HCT116 (cell line): ENCODE results near the gene MSMO1. TPM values are rescaled to one million over a fixed set of nuclear protein-coding genes. Genes with fewer than 3 reads are reported as not detected.
A peak's percentile ranks its signal among the peaks of the same experiment; 100 is the strongest.

ENCODE experiments used
- ATAC-seq: fragments of 200-7000 bp; cut with Tn5 transposase; 2 replicates; pipeline ENCODE4 v1.9.1; 2020; ENCODE audit warnings: mild to moderate bottlenecking, moderate library complexity
- BruUV-seq: library from RNA; stranded (reverse); fragments of 400-500 nt; replicated peaks from 2 replicates; lab custom pipeline; 2021; lab: Mats Ljungman, UMichigan
- CTCF ChIA-PET: fragments of 300-600 bp; sonication (Branson Sonifier 250); formaldehyde crosslinking; loops from one replicate; lab custom pipeline; 2021; ENCODE audit warnings: antibody characterized with exemption; lab: Charles Lee
- POLR2A ChIA-PET: fragments of 300-600, 350-600 bp; sonication (Branson Sonifier 250); formaldehyde crosslinking; loops from one replicate; lab custom pipeline; 2021; ENCODE audit warnings: antibody characterized with exemption; lab: Charles Lee
- RAD21 ChIA-PET, 2 experiments: fragments of 300-600 bp; sonication (Branson Sonifier 250); formaldehyde crosslinking; loops; one replicate each; lab custom pipeline; 2023; ENCODE audit warnings: low total read pairs in 2 of 2; ENCODE audit not compliant: uncharacterized antibody in 2 of 2, unreplicated experiment in 2 of 2, low non-redundant PET in 1 of 2; lab: Charles Lee
- DNase-seq: peaks from one replicate; pipeline ENCODE4 v3.0.0-alpha.2; 2010; ENCODE audit warnings: low read depth, low spot score
- H2AFZ ChIP-seq: fragments of 200-600 bp; shearing (Covaris generic), sonication (generic); 2 replicates; pipeline ENCODE4 v1.6.1; 2017; ENCODE audit warnings: low read depth, mixed run types, mixed read lengths, antibody characterized with exemption, low read length; ENCODE audit not compliant: poor library complexity, severe bottlenecking
- H3K27ac ChIP-seq: 2 replicates; pipeline ENCODE4 v1.5.1; 2012; ENCODE audit warnings: low read depth, low read length
- H3K27me3 ChIP-seq: fragments of 200-600 bp; sonication (generic); 2 replicates; pipeline ENCODE4 v1.6.1; 2016; ENCODE audit warnings: mixed run types, low read length, mixed read lengths; ENCODE audit not compliant: insufficient read depth
- H3K36me3 ChIP-seq, 2 experiments: fragments of 200-500 bp in 1 of 2; fragments of 200-600 bp in 1 of 2; sonication (Bioruptor generic) in 1 of 2; sonication (generic) in 1 of 2; 2 replicates each; pipeline versions ENCODE4 v1.5.1 to v1.6.1; 2014 to 2016; ENCODE audit warnings: low read length in 2 of 2, inconsistent platforms in 1 of 2, mixed read lengths in 1 of 2, mixed run types in 1 of 2; ENCODE audit not compliant: insufficient read depth in 2 of 2, control insufficient read depth in 1 of 2
- H3K4me1 ChIP-seq, 2 experiments: fragments of 200-600 bp in 1 of 2; sonication (generic) in 1 of 2; 2 replicates each; pipeline versions ENCODE4 v1.5.1 to v1.6.1; 2012 to 2017; ENCODE audit warnings: low read length in 2 of 2, inconsistent platforms in 1 of 2, mild to moderate bottlenecking in 1 of 2, mixed read lengths in 1 of 2, mixed run types in 1 of 2, moderate library complexity in 1 of 2; ENCODE audit not compliant: insufficient read depth in 2 of 2, control insufficient read depth in 1 of 2
- H3K4me2 ChIP-seq: fragments of 200-600 bp; sonication (generic); 2 replicates; pipeline ENCODE4 v1.6.1; 2017; ENCODE audit warnings: mixed run types, low read length, mixed read lengths
- H3K4me3 ChIP-seq, 2 experiments: fragments of 200-600 bp in 1 of 2; sonication (generic) in 1 of 2; replicated peaks in 1 of 2; 2 replicates each; pipeline ENCODE4 v1.5.1; 2011 to 2016; ENCODE audit warnings: low read length in 2 of 2, control low read depth in 1 of 2, low read depth in 1 of 2, mild to moderate bottlenecking in 1 of 2, mixed read lengths in 1 of 2, mixed run types in 1 of 2
- H3K79me2 ChIP-seq: fragments of 200-600 bp; sonication (generic); 2 replicates; pipeline ENCODE4 v1.6.1; 2017; ENCODE audit warnings: mild to moderate bottlenecking, mixed run types, low read length, moderate library complexity, mixed read lengths; ENCODE audit not compliant: insufficient read depth
- H3K9ac ChIP-seq: fragments of 200-600 bp; sonication (generic); 2 replicates; pipeline ENCODE4 v1.6.1; 2016; ENCODE audit warnings: low read length, mixed read lengths
- H3K9me2 ChIP-seq: fragments of 200-600 bp; sonication (generic), shearing (Covaris generic); 2 replicates; pipeline ENCODE4 v1.6.1; 2017; ENCODE audit warnings: mixed run types, mild to moderate bottlenecking, moderate library complexity; ENCODE audit not compliant: insufficient read depth
- H3K9me3 ChIP-seq, 2 experiments: fragments of 200-500 bp in 1 of 2; fragments of 200-600 bp in 1 of 2; sonication (Bioruptor generic) in 1 of 2; sonication (generic) in 1 of 2; 2 replicates each; pipeline ENCODE4 v1.6.1; 2014 to 2017; ENCODE audit warnings: low read length in 2 of 2, mixed read lengths in 2 of 2, inconsistent platforms in 1 of 2, low read depth in 1 of 2, mild to moderate bottlenecking in 1 of 2, mixed run types in 1 of 2, moderate library complexity in 1 of 2; ENCODE audit not compliant: control insufficient read depth in 1 of 2, insufficient read depth in 1 of 2
- H4K20me1 ChIP-seq: fragments of 200-600 bp; sonication (generic), shearing (Covaris generic); 2 replicates; pipeline ENCODE4 v1.6.1; 2017; ENCODE audit warnings: mixed run types, mild to moderate bottlenecking, moderate library complexity; ENCODE audit not compliant: insufficient read depth
- CBX3 ChIP-seq: IDR thresholded peaks from 2 replicates; pipeline ENCODE4 v1.6.1; 2012; ENCODE audit warnings: low read depth
- CEBPB ChIP-seq: IDR thresholded peaks from 2 replicates; pipeline ENCODE4 v1.6.1; 2012; ENCODE audit warnings: low read depth
- EGR1 ChIP-seq: IDR thresholded peaks from 2 replicates; pipeline ENCODE4 v1.6.1; 2012; ENCODE audit warnings: low read depth
- FOSL1 ChIP-seq: IDR thresholded peaks from 2 replicates; pipeline ENCODE4 v1.6.1; 2012; ENCODE audit warnings: low read depth
- JUND ChIP-seq: IDR thresholded peaks from 2 replicates; pipeline ENCODE4 v1.6.1; 2012
- POLR2AphosphoS5 ChIP-seq: IDR thresholded peaks from 2 replicates; pipeline ENCODE4 v1.6.1; 2011; ENCODE audit warnings: mild to moderate bottlenecking, low read depth, low read length, moderate library complexity
- SIN3A ChIP-seq: IDR thresholded peaks from 2 replicates; pipeline ENCODE4 v1.6.1; 2012; ENCODE audit warnings: low read depth
- SP1 ChIP-seq: IDR thresholded peaks from 2 replicates; pipeline ENCODE4 v1.6.1; 2012; ENCODE audit warnings: low read depth
- SRF ChIP-seq: IDR thresholded peaks from 2 replicates; pipeline ENCODE4 v1.6.1; 2012; ENCODE audit warnings: low read depth
- TCF7L2 ChIP-seq: IDR thresholded peaks from 2 replicates; pipeline ENCODE4 v1.7.0; 2011; ENCODE audit warnings: borderline replicate concordance, inconsistent platforms; ENCODE audit not compliant: insufficient read depth, insufficient read length; ENCODE audit errors: extremely low read depth
- YY1 ChIP-seq: IDR thresholded peaks from 2 replicates; pipeline ENCODE4 v1.6.1; 2011; ENCODE audit warnings: low read length, low read depth, moderate library complexity, mild to moderate bottlenecking; ENCODE audit not compliant: insufficient replicate concordance; ENCODE audit errors: extremely low read depth
- intact Hi-C: fragments of 100-400 bp; cut with micrococcal nuclease; formaldehyde crosslinking; loops from 2 replicates; pipeline ENCODE4 v1.10.0; 2022
- total RNA-seq: library from RNA; stranded (reverse); gene quantifications from one replicate; pipeline ENCODE4 v1.2.1, GENCODE V29; 2021; ENCODE audit not compliant: unreplicated experiment
- TF ChIP-seq, protein P1 (sequence below): IDR thresholded peaks from 2 replicates; pipeline ENCODE4 v1.6.1; 2012

Gene MSMO1
- total RNA-seq, 1 experiment from 2014 or later, result 54.5 TPM

DNA sequence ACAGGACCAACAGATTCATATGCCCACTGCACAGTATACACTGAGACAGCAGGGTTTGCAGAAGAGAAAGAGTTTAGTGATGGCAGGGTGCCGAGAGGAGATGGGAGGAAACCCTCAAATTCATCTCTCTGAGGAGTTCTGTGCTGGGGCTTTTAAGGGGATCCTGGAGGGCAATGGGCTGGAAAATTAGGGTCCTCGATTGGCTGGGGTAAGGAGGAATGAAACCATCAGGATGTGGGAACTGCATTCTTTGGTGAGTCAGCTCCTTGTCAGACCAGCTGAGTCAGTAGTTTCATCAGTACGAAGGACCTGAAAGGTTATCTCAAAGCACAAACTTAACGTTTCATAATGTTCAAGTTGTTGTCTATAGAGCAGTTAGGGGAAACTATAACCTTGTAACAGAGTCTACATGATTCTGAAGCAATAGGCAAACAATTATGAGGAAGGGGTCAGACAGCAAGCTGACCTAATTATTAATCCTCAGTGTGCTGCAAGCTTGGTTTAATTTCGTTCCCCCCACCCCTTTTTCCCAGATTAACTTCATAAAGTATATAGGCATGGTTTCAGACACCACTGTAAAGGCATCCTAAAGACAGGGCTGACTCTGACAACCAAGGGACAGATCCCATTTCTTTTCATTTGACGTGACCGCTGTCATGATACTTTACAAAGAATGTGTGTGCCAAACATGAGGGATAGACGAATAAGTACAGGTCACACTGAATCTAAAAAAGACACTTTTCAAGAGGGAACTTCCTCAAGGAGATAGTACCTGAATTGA lies 1.5 kb upstream of the MSMO1 start:
- ChIA-PET POLR2A (interaction anchor here (1.3 to 2.3 kb wide), 4 partner anchors 11 to 195 kb away, joined by 3 to 9 read pairs (median 6); no protein-coding TSS in a partner anchor), CTCF (interaction anchor here (1.1 kb wide), 1 partner anchor 195 kb away, joined by 6 read pairs; no protein-coding TSS in a partner anchor), RAD21 (no interaction called here)
- H3K36me3 ChIP-seq, result peaks cover 0 to 5% of the 10 kb centered on the region in 2 experiments; a peak in 1 of 4 replicates
- no peaks in the 10 kb centered on the region for H3K9me2 ChIP-seq
- H3K27ac ChIP-seq, result peak overlapping the region; percentile 11; the same call in 1 of the 2 replicates
- peak overlapping the region; percentile 75 for H3K9ac ChIP-seq
- no peaks in the 10 kb centered on the region; a peak in 1 of 4 replicates for H3K9me3 ChIP-seq
- peak overlapping the region; percentile 78 to 89 for H3K4me3 ChIP-seq
- TF ChIP-seq YY1, result peak; percentile 15
- TF ChIP-seq EGR1, result no peak
- TF ChIP-seq SP1, result peak; percentile 80
- peak; percentile 90 for TF ChIP-seq FOSL1
- no peak for TF ChIP-seq TCF7L2
- TF ChIP-seq JUND, result peak; percentile 84
- TF ChIP-seq SRF, result peak; percentile 43; the same call in 1 of the 2 replicates
- TF ChIP-seq CBX3, result peak; percentile 92
- peak; percentile 68 for TF ChIP-seq POLR2AphosphoS5
- TF ChIP-seq CEBPB, result peak; percentile 73
- no peak for TF ChIP-seq SIN3A
- TF ChIP-seq, protein P1, sequence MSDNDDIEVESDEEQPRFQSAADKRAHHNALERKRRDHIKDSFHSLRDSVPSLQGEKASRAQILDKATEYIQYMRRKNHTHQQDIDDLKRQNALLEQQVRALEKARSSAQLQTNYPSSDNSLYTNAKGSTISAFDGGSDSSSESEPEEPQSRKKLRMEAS, result no peak; the same call in 1 of the 2 replicates
- no peak overlapping the region for H2AFZ ChIP-seq
- H3K4me1 ChIP-seq, result peaks cover 11 to 28% of the 10 kb centered on the region in 2 experiments
- no peaks in the 10 kb centered on the region for H3K27me3 ChIP-seq
- H3K79me2 ChIP-seq, result peaks cover 33% of the 10 kb centered on the region
- BruUV-seq, result no TSS peak
- intact Hi-C loops, result loop anchor here (5.0 kb wide), 3 partner anchors 119 to 214 kb away; partner anchors contain the start of genes KLHL2 and TMEM192
- no peaks in the 10 kb centered on the region for H4K20me1 ChIP-seq
- H3K4me2 ChIP-seq, result peak overlapping the region; percentile 93
- ATAC-seq, result no peak
- peak; percentile 47 for DNase-seq
